Fibroblast of lung (primary cell): ENCODE measurements around the gene BTG4. TPM values are rescaled to one million over a fixed set of nuclear protein-coding genes. Genes with fewer than 3 reads are reported as not detected.

Experiments used
- DNase-seq, 2 donors: peaks; one replicate each; pipeline versions ENCODE4 v3.0.0 to v3.0.0-alpha.2; 2010; ENCODE audit warnings: low read depth in 2 of 2
- H2AFZ ChIP-seq: 2 replicates; pipeline ENCODE4 v1.5.1; 2012; ENCODE audit warnings: low read length, control low read depth, inconsistent platforms
- H3K27ac ChIP-seq: 2 replicates; pipeline ENCODE4 v1.5.1; 2011; ENCODE audit warnings: low read length, control low read depth; ENCODE audit not compliant: insufficient read depth
- H3K27me3 ChIP-seq: 2 replicates; pipeline ENCODE4 v1.5.1; 2011; ENCODE audit warnings: mild to moderate bottlenecking, low read length; ENCODE audit not compliant: control insufficient read depth, insufficient read depth
- H3K36me3 ChIP-seq: 2 replicates; pipeline ENCODE4 v1.5.1; 2011; ENCODE audit warnings: low read length; ENCODE audit not compliant: control insufficient read depth, insufficient read depth
- H3K4me1 ChIP-seq: 2 replicates; pipeline ENCODE4 v1.5.1; 2011; ENCODE audit warnings: low read length; ENCODE audit not compliant: control insufficient read depth, insufficient read depth; ENCODE audit errors: extremely low read depth
- H3K4me2 ChIP-seq: 2 replicates; pipeline ENCODE4 v1.5.1; 2011; ENCODE audit warnings: low read length, control low read depth; ENCODE audit not compliant: insufficient read depth; ENCODE audit errors: extremely low read depth
- H3K4me3 ChIP-seq, 4 experiments: fragments of 200-600 bp in 1 of 4; sonication (generic) in 1 of 4; replicated peaks in 1 of 4; 2 replicates each; pipeline ENCODE4 v1.5.1; 2011 to 2016; ENCODE audit warnings: low read length in 4 of 4, low read depth in 3 of 4, mild to moderate bottlenecking in 3 of 4, control low read depth in 2 of 4, inconsistent platforms in 1 of 4, mixed read lengths in 1 of 4; ENCODE audit not compliant: insufficient read depth in 1 of 4; ENCODE audit errors: control extremely low read depth in 1 of 4
- H3K79me2 ChIP-seq: 2 replicates; pipeline ENCODE4 v1.5.1; 2012; ENCODE audit warnings: mild to moderate bottlenecking, low read length, inconsistent platforms; ENCODE audit not compliant: control insufficient read depth, insufficient read depth
- H3K9ac ChIP-seq: 2 replicates; pipeline ENCODE4 v1.5.1; 2011; ENCODE audit warnings: mild to moderate bottlenecking, low read length, control low read depth; ENCODE audit not compliant: insufficient read depth
- H3K9me3 ChIP-seq: 2 replicates; pipeline ENCODE4 v1.5.1; 2012; ENCODE audit warnings: low read depth, low read length; ENCODE audit not compliant: control insufficient read depth, insufficient read depth
- H4K20me1 ChIP-seq: 2 replicates; pipeline ENCODE4 v1.5.1; 2011; ENCODE audit warnings: low read length; ENCODE audit not compliant: control insufficient read depth, insufficient read depth; ENCODE audit errors: extremely low read depth
- EZH2 ChIP-seq: IDR thresholded peaks from 2 replicates; pipeline ENCODE4 v1.5.1; 2012; ENCODE audit warnings: low read length, control low read depth, mild to moderate bottlenecking; ENCODE audit errors: missing control alignments
- polyA plus RNA-seq, 2 donors: library from polyadenylated mRNA; depleted of rRNA in 1 of 2; stranded (reverse) in 1 of 2; unstranded in 1 of 2; fragments of >200 nt; gene quantifications; 2 replicates each; pipeline ENCODE4 v1.2.1, GENCODE V29; 2011 to 2012; ENCODE audit warnings: missing spikeins in 1 of 2
- total RNA-seq: library from RNA; depleted of rRNA; stranded (reverse); fragments of >200 nt; gene quantifications from 2 replicates; pipeline ENCODE4 v1.2.1, GENCODE V29; 2014
- TF ChIP-seq, protein P1 (sequence below), 2 donors: IDR thresholded peaks in 1 of 2; conservative IDR thresholded peaks in 1 of 2; 1 replicate in 1 of 2; 2 replicates in 1 of 2; pipeline ENCODE4 v1.5.1; 2011 to 2012; ENCODE audit warnings: low read length in 2 of 2, control low read depth in 1 of 2, inconsistent platforms in 1 of 2, low read depth in 1 of 2, mild to moderate bottlenecking in 1 of 2

Gene BTG4
- total and polyA plus RNA-seq, 2 donors (not counting 1 experiment from before 2014, with no cell fraction given) = 0.08 to 0.33 TPM

- Histone ChIP-seq H3K4me2 (no peak overlapping the region), H3K27me3 (no peaks in the 10 kb centered on the region), H3K36me3 (no peaks in the 10 kb centered on the region), H3K27ac (no peak overlapping the region), H3K79me2 (no peaks in the 10 kb centered on the region), H2AFZ (no peak overlapping the region), H3K4me1 (no peaks in the 10 kb centered on the region), H4K20me1 (no peaks in the 10 kb centered on the region), H3K9me3 (no peaks in the 10 kb centered on the region), H3K4me3 (no peak overlapping the region), H3K9ac (no peak overlapping the region)
- TF ChIP-seq, protein P1, sequence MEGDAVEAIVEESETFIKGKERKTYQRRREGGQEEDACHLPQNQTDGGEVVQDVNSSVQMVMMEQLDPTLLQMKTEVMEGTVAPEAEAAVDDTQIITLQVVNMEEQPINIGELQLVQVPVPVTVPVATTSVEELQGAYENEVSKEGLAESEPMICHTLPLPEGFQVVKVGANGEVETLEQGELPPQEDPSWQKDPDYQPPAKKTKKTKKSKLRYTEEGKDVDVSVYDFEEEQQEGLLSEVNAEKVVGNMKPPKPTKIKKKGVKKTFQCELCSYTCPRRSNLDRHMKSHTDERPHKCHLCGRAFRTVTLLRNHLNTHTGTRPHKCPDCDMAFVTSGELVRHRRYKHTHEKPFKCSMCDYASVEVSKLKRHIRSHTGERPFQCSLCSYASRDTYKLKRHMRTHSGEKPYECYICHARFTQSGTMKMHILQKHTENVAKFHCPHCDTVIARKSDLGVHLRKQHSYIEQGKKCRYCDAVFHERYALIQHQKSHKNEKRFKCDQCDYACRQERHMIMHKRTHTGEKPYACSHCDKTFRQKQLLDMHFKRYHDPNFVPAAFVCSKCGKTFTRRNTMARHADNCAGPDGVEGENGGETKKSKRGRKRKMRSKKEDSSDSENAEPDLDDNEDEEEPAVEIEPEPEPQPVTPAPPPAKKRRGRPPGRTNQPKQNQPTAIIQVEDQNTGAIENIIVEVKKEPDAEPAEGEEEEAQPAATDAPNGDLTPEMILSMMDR (conservative IDR thresholded peaks at IDR 0.05 in 1 of 2, IDR thresholded peaks at IDR 0.05 in 1 of 2; ENCODE audit: low read depth in 1 of 2, low read length in 2 of 2) = no peak
- no peak for TF ChIP-seq EZH2
- no peak for DNase-seq
Observed at GRCh38 chr11:111456859-111457730, 55.1 kb downstream of the BTG4 start.

DNA sequence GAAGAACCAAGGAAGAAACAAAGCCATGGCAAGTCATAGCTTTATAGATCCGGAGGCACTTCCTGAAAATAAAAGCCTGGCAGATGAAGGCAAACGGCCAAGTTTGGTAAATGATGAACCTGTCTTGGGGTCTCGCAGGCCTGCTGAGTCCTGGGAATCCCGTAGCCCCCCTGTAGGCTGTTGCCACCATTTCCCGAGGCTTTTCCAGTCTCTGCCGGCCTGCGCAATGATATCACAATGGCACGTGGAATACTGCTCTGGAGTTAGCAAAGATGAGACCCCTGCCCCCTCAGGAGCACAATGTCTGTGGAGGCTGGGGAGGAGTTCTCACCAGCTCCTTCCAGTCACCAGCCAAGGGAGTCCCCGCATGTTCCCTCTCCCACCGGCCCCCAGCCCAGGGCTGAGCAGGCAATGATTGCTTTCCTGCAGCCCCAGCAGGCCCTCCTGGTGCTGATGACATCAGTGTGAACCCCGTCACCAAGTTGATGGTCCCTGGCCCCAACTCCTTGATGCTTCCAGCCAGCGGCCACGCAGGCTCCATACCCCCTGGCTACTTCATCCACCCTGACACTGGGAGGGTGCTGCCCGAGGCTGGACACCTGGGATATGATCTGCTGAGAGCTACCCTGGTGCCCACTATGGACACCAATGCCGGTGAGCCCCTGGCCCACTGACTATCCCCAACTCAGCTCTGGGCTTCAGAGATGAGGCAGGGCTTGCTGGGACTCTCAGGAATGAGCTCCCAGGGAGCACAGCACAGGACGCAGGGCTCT, 55.9 kb downstream of the BTG4 start:
- H3K36me3 ChIP-seq = no peaks in the 10 kb centered on the region
- H3K9me3 ChIP-seq = no peaks in the 10 kb centered on the region
- no peak overlapping the region for H3K9ac ChIP-seq
- H2AFZ ChIP-seq = no peak overlapping the region
- H3K4me2 ChIP-seq = no peak overlapping the region
- H3K4me3 ChIP-seq = no peak overlapping the region
- no peaks in the 10 kb centered on the region for H4K20me1 ChIP-seq
- H3K27ac ChIP-seq = no peak overlapping the region
- H3K79me2 ChIP-seq = no peaks in the 10 kb centered on the region
- DNase-seq = no peak
- no peaks in the 10 kb centered on the region for H3K27me3 ChIP-seq
- no peak for TF ChIP-seq EZH2
- H3K4me1 ChIP-seq = no peaks in the 10 kb centered on the region

- H3K4me3 ChIP-seq = no peak overlapping the region
- H3K27me3 ChIP-seq = no peaks in the 10 kb centered on the region
- H3K79me2 ChIP-seq = no peaks in the 10 kb centered on the region
- no peaks in the 10 kb centered on the region for H4K20me1 ChIP-seq
- H2AFZ ChIP-seq = no peak overlapping the region
- no peak for TF ChIP-seq EZH2
- TF ChIP-seq, protein P1 (conservative IDR thresholded peaks at IDR 0.05 in 1 of 2, IDR thresholded peaks at IDR 0.05 in 1 of 2; ENCODE audit: low read depth in 1 of 2, low read length in 2 of 2) = no peak
- no peaks in the 10 kb centered on the region for H3K36me3 ChIP-seq
- no peak overlapping the region for H3K4me2 ChIP-seq
- H3K4me1 ChIP-seq = no peaks in the 10 kb centered on the region
- no peak overlapping the region for H3K9ac ChIP-seq
- H3K27ac ChIP-seq = no peak overlapping the region
- DNase-seq = no peak
- H3K9me3 ChIP-seq = no peaks in the 10 kb centered on the region
Observed at GRCh38 chr11:111455291-111456085, 56.7 kb downstream of the BTG4 start.
